ENCODE measurements around the gene SERPINE1. TPM values are rescaled to one million over a fixed set of nuclear protein-coding genes. Genes with fewer than 3 reads are reported as not detected.

SERPINE1 gene
- total and polyA plus RNA-seq, 2 of the 4 experiments (the other 2 are of a cell fraction), result 1,441 to 2,783 TPM

GRCh38 chr7:101185258-101185839, 58.4 kb downstream of the SERPINE1 start:
- no peak overlapping the region for H3K27ac ChIP-seq (ENCODE audit: insufficient read depth, low read length)
- POLR2A ChIA-PET (ENCODE audit: unreplicated experiment), result no interaction called here

More at GRCh38 chr7:101185258-101185839, 58.4 kb downstream of the SERPINE1 start:
- in situ Hi-C loops (cut with MboI; ENCODE audit: low sequenced_read_pairs), result loop anchor here (5.0 kb wide), 1 partner anchor 38 kb away; no protein-coding TSS in a partner anchor
- H3K36me3 ChIP-seq (ENCODE audit: control insufficient read depth, insufficient read depth, low read length), result no peaks in the 10 kb centered on the region
- no peak overlapping the region for H3K56ac ChIP-seq (ENCODE audit: extremely low read depth, insufficient read depth, low read length)
- H2BK20ac ChIP-seq (ENCODE audit: low read depth, low read length), result no peak overlapping the region
- no peak overlapping the region for H3K23ac ChIP-seq (ENCODE audit: low read depth, low read length)
- intact Hi-C loops (cut with micrococcal nuclease), result no loop called here
- no peak overlapping the region for H2AK9ac ChIP-seq (replicated peaks; ENCODE audit: low read depth, low read length, poor library complexity)
- peaks cover 7% of the 10 kb centered on the region; the same call in 1 of the 2 replicates for H3K9me1 ChIP-seq (ENCODE audit: insufficient read depth, low read length)
- BruUV-seq (replicated peaks), result no TSS peak
- H3K4me3 ChIP-seq (ENCODE audit: insufficient read depth, low read depth, low read length), result no peak overlapping the region
- no peak overlapping the region for H3K14ac ChIP-seq (replicated peaks; ENCODE audit: low read depth, low read length)
- no peak overlapping the region for H3K18ac ChIP-seq (ENCODE audit: low read depth, low read length)
- no peak overlapping the region for H2AK5ac ChIP-seq (ENCODE audit: low read depth, low read length)
- peaks cover 7% of the 10 kb centered on the region for H3K27me3 ChIP-seq (ENCODE audit: control insufficient read depth, insufficient read depth, low read length)
- H2BK5ac ChIP-seq (ENCODE audit: low read depth, low read length, poor library complexity, severe bottlenecking), result no peak overlapping the region
- H3K4ac ChIP-seq (ENCODE audit: low read depth, low read length), result no peak overlapping the region
- no peak overlapping the region for H4K8ac ChIP-seq (ENCODE audit: low read depth in 2 of 2, low read length in 2 of 2)
- 100% methylated on average over 2 of the region's 5 CpGs; no CpG with 5 or more reads in 1 of the 2 experiments for WGBS, 2 experiments (ENCODE audit: extremely low coverage in 2 of 2, insufficient read length in 1 of 2)
- DNase-seq, result peak; percentile 55
- no peak overlapping the region for H4K91ac ChIP-seq (ENCODE audit: insufficient read depth, low read depth, low read length)
- no peak overlapping the region for H3K4me2 ChIP-seq (ENCODE audit: low read depth, low read length)
- H3K9me3 ChIP-seq (ENCODE audit: control insufficient read depth, insufficient read depth, low read length), result no peaks in the 10 kb centered on the region
- no peak overlapping the region for H2BK120ac ChIP-seq (ENCODE audit: low read depth, low read length)
- no peak overlapping the region for H3K9ac ChIP-seq (ENCODE audit: low read depth, low read length)
- no peaks in the 10 kb centered on the region for H4K20me1 ChIP-seq (ENCODE audit: insufficient read depth, low read length)
- no peaks in the 10 kb centered on the region for H3K4me1 ChIP-seq (ENCODE audit: control insufficient read depth, insufficient read depth, low read length)
- H4K5ac ChIP-seq (ENCODE audit: low read depth, low read length), result no peak overlapping the region
- no peak for TF ChIP-seq MAFK (IDR thresholded peaks at IDR 0.05; ENCODE audit: low read depth, low read length)
- TF ChIP-seq FOS (IDR thresholded peaks at IDR 0.05; ENCODE audit: low read depth, low read length), result 0 out of 2 replicates have a peak, but pooled peaks have one; percentile 17
- CTCF ChIA-PET, result interaction anchor here (0.6 kb wide), 1 partner anchor 116 kb away, joined by 4 read pairs; no protein-coding TSS in a partner anchor
- H2AFZ ChIP-seq (replicated peaks; ENCODE audit: low read length, poor library complexity), result no peak overlapping the region
- ATAC-seq (ENCODE audit: low read depth), result peak; percentile 65
- H3K79me1 ChIP-seq (ENCODE audit: low read depth in 1 of 2, low read length in 2 of 2), result no peaks in the 10 kb centered on the region
- H2BK15ac ChIP-seq (ENCODE audit: low read depth, low read length), result no peak overlapping the region
- dilution Hi-C loops (cut with HindIII; ENCODE audit: low sequenced_read_pairs, unreplicated experiment), result no loop called here

All from IMR-90 (cell line).